ENCODE results near the gene HNRNPL.

DNA sequence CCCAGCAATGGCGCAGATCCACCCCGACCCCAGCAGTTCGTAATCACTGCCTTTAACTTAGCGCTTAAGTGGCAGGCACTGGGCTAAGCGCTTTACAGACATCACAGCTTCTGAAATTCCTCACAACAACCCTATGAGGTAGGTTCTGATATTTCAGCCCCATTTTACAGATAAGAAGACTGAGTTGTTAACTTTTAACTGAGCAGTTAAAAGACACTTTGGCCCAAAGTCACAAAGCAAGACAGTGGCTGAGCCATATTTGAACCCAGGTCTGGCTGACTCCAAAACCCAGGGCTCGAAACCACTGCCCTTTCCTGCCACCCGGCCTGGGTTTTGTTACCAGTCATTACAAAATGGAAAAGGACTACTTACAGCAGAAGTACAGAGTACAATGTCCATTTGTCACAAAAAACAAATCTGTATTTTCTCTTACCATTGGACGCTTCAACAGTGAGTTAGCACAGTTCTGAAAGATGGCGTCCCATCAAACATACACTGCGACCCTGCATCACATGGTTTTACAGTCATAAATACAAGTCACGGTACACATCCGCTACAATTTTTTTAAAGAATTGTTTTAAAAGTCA, 8.5 kb downstream of the HNRNPL start:
- TF ChIP-seq, protein P1, sequence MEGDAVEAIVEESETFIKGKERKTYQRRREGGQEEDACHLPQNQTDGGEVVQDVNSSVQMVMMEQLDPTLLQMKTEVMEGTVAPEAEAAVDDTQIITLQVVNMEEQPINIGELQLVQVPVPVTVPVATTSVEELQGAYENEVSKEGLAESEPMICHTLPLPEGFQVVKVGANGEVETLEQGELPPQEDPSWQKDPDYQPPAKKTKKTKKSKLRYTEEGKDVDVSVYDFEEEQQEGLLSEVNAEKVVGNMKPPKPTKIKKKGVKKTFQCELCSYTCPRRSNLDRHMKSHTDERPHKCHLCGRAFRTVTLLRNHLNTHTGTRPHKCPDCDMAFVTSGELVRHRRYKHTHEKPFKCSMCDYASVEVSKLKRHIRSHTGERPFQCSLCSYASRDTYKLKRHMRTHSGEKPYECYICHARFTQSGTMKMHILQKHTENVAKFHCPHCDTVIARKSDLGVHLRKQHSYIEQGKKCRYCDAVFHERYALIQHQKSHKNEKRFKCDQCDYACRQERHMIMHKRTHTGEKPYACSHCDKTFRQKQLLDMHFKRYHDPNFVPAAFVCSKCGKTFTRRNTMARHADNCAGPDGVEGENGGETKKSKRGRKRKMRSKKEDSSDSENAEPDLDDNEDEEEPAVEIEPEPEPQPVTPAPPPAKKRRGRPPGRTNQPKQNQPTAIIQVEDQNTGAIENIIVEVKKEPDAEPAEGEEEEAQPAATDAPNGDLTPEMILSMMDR (IDR thresholded peaks at IDR 0.05): no peak
- TF ChIP-seq EZH2 (IDR thresholded peaks at IDR 0.05; ENCODE audit: borderline replicate concordance, insufficient read depth, low read depth, low read length, poor library complexity, severe bottlenecking): no peak
